Measurements from ENCODE around the gene GMDS. TPM values are rescaled to one million over a fixed set of nuclear protein-coding genes. Genes with fewer than 3 reads are reported as not detected.

Gene GMDS
- total RNA-seq, 6 experiments from 2014 or later, result 13.2 to 18.0 (median 14.7) TPM

- H3K27ac Mint-ChIP-seq, result no peak overlapping the region
- TF ChIP-seq CTCF (IDR thresholded peaks at IDR 0.05), result no peak
- H3K9me3 Mint-ChIP-seq, result no peaks in the 10 kb centered on the region
- no peak for DNase-seq
- no peaks in the 10 kb centered on the region for H3K27me3 Mint-ChIP-seq (ENCODE audit: insufficient read depth)
- no peaks in the 10 kb centered on the region for H3K36me3 Mint-ChIP-seq (ENCODE audit: low read depth)
- no peak overlapping the region for H3K4me3 Mint-ChIP-seq
- peaks cover 7% of the 10 kb centered on the region for H3K4me1 Mint-ChIP-seq (ENCODE audit: low read depth)
Measured at GRCh38 chr6:1851681-1852456, 393.5 kb downstream of the GMDS start.

- no peaks in the 10 kb centered on the region for H3K36me3 Mint-ChIP-seq (ENCODE audit: low read depth)
- no peak for TF ChIP-seq CTCF (IDR thresholded peaks at IDR 0.05)
- H3K4me1 Mint-ChIP-seq (ENCODE audit: low read depth), result no peaks in the 10 kb centered on the region; the same call in 1 of the 2 replicates
- no peak overlapping the region for H3K4me3 Mint-ChIP-seq
- H3K9me3 Mint-ChIP-seq, result no peaks in the 10 kb centered on the region
- no peak overlapping the region for H3K27ac Mint-ChIP-seq
- H3K27me3 Mint-ChIP-seq (ENCODE audit: insufficient read depth), result no peaks in the 10 kb centered on the region
- DNase-seq, result no peak
Measured at GRCh38 chr6:1850840-1851157, 394.6 kb downstream of the GMDS start.

GRCh38 chr6:1850121-1850839, 395.1 kb downstream of the GMDS start:
- Mint-ChIP-seq H3K4me1 (ENCODE audit: low read depth) (no peaks in the 10 kb centered on the region), H3K4me3 (no peak overlapping the region), H3K27me3 (ENCODE audit: insufficient read depth) (no peaks in the 10 kb centered on the region), H3K9me3 (no peaks in the 10 kb centered on the region), H3K36me3 (ENCODE audit: low read depth) (no peaks in the 10 kb centered on the region), H3K27ac (no peak overlapping the region)
- no peak for DNase-seq
- no peak for TF ChIP-seq CTCF (IDR thresholded peaks at IDR 0.05)

- no peak overlapping the region for H3K27ac Mint-ChIP-seq
- H3K4me1 Mint-ChIP-seq (ENCODE audit: low read depth), result no peaks in the 10 kb centered on the region
- no peak overlapping the region for H3K4me3 Mint-ChIP-seq
- no peaks in the 10 kb centered on the region for H3K36me3 Mint-ChIP-seq (ENCODE audit: low read depth)
- H3K9me3 Mint-ChIP-seq, result no peaks in the 10 kb centered on the region
- H3K27me3 Mint-ChIP-seq (ENCODE audit: insufficient read depth), result no peaks in the 10 kb centered on the region
- no peak for TF ChIP-seq CTCF (IDR thresholded peaks at IDR 0.05)
- no peak for DNase-seq
Measured at GRCh38 chr6:1849691-1850090, 395.7 kb downstream of the GMDS start.

- H3K4me1 Mint-ChIP-seq (ENCODE audit: low read depth), result no peaks in the 10 kb centered on the region
- no peak for TF ChIP-seq CTCF (IDR thresholded peaks at IDR 0.05)
- no peaks in the 10 kb centered on the region for H3K36me3 Mint-ChIP-seq (ENCODE audit: low read depth)
- no peak overlapping the region for H3K4me3 Mint-ChIP-seq
- H3K9me3 Mint-ChIP-seq, result no peaks in the 10 kb centered on the region
- DNase-seq, result no peak
- H3K27me3 Mint-ChIP-seq (ENCODE audit: insufficient read depth), result no peaks in the 10 kb centered on the region
- no peak overlapping the region for H3K27ac Mint-ChIP-seq
Measured at GRCh38 chr6:1848752-1849151, 396.7 kb downstream of the GMDS start.
